CD8-positive, alpha-beta memory T cell (primary cell): Measurements from ENCODE around the gene TAAR5. TPM values are rescaled to one million over a fixed set of nuclear protein-coding genes. Genes with fewer than 3 reads are reported as not detected.
"Not testable (repeated sequence)": the region's sequence is repeated elsewhere in the genome, so short reads cannot be mapped to it uniquely, and the experiment has no call there.

Experiments used
- CTCF ChIA-PET: fragments of 350-600 bp; sonication (Branson Sonifier 250); formaldehyde crosslinking; loops from one replicate; lab custom pipeline; 2021; ENCODE audit warnings: antibody characterized with exemption; lab: Charles Lee
- POLR2A ChIA-PET: fragments of 350-600 bp; sonication (Branson Sonifier 250); formaldehyde crosslinking; loops from one replicate; lab custom pipeline; 2021; ENCODE audit warnings: antibody characterized with exemption; lab: Charles Lee
- DNase-seq, 5 donors: peaks; one replicate each; pipeline versions ENCODE4 v3.0.0 to v3.0.0-alpha.2; 2020 to 2022; ENCODE audit warnings: mixed read lengths in 1 of 5
- H3K27ac ChIP-seq: one replicate; pipeline ENCODE4 v1.7.0; 2013; ENCODE audit warnings: low read depth, mild to moderate bottlenecking, low read length, moderate library complexity
- H3K27me3 ChIP-seq: 2 replicates; pipeline ENCODE4 v1.7.0; 2013; ENCODE audit warnings: low read length, mild to moderate bottlenecking; ENCODE audit not compliant: insufficient read depth, poor library complexity, severe bottlenecking
- H3K36me3 ChIP-seq: 2 replicates; pipeline ENCODE4 v1.7.0; 2013; ENCODE audit warnings: mild to moderate bottlenecking, low read length, moderate library complexity; ENCODE audit not compliant: insufficient read depth
- H3K4me1 ChIP-seq: 2 replicates; pipeline ENCODE4 v1.7.0; 2013; ENCODE audit warnings: mild to moderate bottlenecking, low read length, moderate library complexity; ENCODE audit not compliant: insufficient read depth
- H3K4me3 ChIP-seq: 2 replicates; pipeline ENCODE4 v1.7.0; 2013; ENCODE audit warnings: mild to moderate bottlenecking, low read length
- H3K9me3 ChIP-seq: 2 replicates; pipeline ENCODE4 v1.7.0; 2013; ENCODE audit warnings: mild to moderate bottlenecking, low read length
- H3K27ac Mint-ChIP-seq, 8 donors: one replicate each; pipeline ENCODE4 v1.8.0; 2020 to 2021; ENCODE audit warnings: mixed read lengths in 8 of 8, mild to moderate bottlenecking in 6 of 8, inconsistent platforms in 3 of 8, moderate library complexity in 3 of 8
- H3K27me3 Mint-ChIP-seq, 2 donors: one replicate each; pipeline ENCODE4 v1.8.0; 2020 to 2021; ENCODE audit warnings: mixed read lengths in 2 of 2, mild to moderate bottlenecking in 1 of 2, moderate library complexity in 1 of 2
- H3K36me3 Mint-ChIP-seq, 3 donors: one replicate each; pipeline ENCODE4 v1.8.0; 2020 to 2021; ENCODE audit warnings: mixed read lengths in 3 of 3, inconsistent platforms in 1 of 3, mild to moderate bottlenecking in 1 of 3
- H3K4me1 Mint-ChIP-seq, 3 donors: one replicate each; pipeline ENCODE4 v1.8.0; 2020 to 2021; ENCODE audit warnings: mixed read lengths in 3 of 3, inconsistent platforms in 1 of 3, mild to moderate bottlenecking in 1 of 3
- H3K4me3 Mint-ChIP-seq, 7 donors: one replicate each; pipeline ENCODE4 v1.8.0; 2020 to 2021; ENCODE audit warnings: mixed read lengths in 7 of 7, mild to moderate bottlenecking in 6 of 7, moderate library complexity in 4 of 7, inconsistent platforms in 2 of 7
- H3K9me3 Mint-ChIP-seq, 5 donors: one replicate each; pipeline ENCODE4 v1.8.0; 2020 to 2022; ENCODE audit warnings: mixed read lengths in 5 of 5, mild to moderate bottlenecking in 3 of 5, moderate library complexity in 2 of 5, inconsistent platforms in 1 of 5
- polyA plus RNA-seq: library from polyadenylated mRNA; unstranded; fragments of 300-500 nt; fragmentation: Illumina TruSeq; gene quantifications from one replicate; pipeline ENCODE4 v1.2.3, GENCODE V29; 2021
- total RNA-seq, 2 experiments: library from RNA; stranded (reverse); gene quantifications; one replicate each; pipeline ENCODE4 v1.2.3, GENCODE V29; 2021

Gene TAAR5
- total and polyA plus RNA-seq, 3 experiments from 2014 or later, result not detected

DNA sequence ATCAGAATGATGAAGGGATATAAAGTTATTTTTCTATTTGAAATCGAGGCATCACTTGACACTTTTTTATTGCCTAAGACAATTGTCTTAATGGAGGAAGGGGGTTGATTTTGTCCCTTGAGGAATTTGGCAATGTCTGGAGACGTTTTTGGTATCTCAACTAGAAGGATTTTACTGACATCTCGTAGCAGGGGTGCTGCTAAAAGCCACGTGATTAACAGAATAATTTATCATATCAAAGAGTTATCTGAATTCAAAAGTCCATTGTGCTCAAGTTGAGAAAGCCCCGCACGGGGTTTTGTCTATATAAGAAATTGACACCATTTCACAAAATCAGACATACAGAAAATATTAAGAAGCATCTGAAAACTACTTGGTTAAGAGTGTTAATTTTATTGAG lies 20.9 kb downstream of the TAAR5 start:
- Mint-ChIP-seq H3K27ac (no peak overlapping the region), H3K36me3 (no peaks in the 10 kb centered on the region), H3K4me3 (no peak overlapping the region), H3K9me3 (no peaks in the 10 kb centered on the region), H3K4me1 (no peaks in the 10 kb centered on the region), H3K27me3 (peaks cover 2 to 41% of the 10 kb centered on the region in 2 donors)
- Histone ChIP-seq H3K4me3 (no peak overlapping the region), H3K36me3 (no peaks in the 10 kb centered on the region), H3K9me3 (no peaks in the 10 kb centered on the region), H3K4me1 (no peaks in the 10 kb centered on the region), H3K27me3 (peaks cover 3% of the 10 kb centered on the region), H3K27ac (no peak overlapping the region)
- ChIA-PET CTCF (no interaction called here), POLR2A (no interaction called here)
- no peak for DNase-seq

DNA sequence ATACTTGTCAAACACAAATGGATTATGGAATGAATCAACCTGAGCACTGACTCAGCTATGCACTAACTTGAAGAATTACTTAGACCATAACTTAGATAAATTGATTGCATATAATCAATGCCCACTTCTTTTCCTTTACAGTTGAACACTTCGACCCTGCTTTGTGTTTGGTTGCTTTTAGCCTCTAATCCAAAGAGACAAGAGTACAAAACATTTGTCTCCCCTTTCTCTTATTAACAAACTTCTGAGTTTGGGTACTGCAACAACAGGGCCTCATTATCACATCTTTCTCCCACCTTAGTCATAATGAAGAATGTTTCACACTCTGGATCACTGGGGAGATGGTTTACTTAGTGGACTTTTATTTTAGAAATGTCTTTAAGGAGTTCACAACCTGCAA lies 22.0 kb downstream of the TAAR5 start:
- no peaks in the 10 kb centered on the region for H3K36me3 ChIP-seq
- H3K36me3 Mint-ChIP-seq, result no peaks in the 10 kb centered on the region
- H3K27ac ChIP-seq, result no peak overlapping the region
- H3K27me3 Mint-ChIP-seq, result peaks cover 2 to 40% of the 10 kb centered on the region in 2 donors
- no peak overlapping the region for H3K4me3 Mint-ChIP-seq
- no peak overlapping the region for H3K4me3 ChIP-seq
- H3K9me3 ChIP-seq, result no peaks in the 10 kb centered on the region
- ChIA-PET POLR2A (no interaction called here), CTCF (no interaction called here)
- no peaks in the 10 kb centered on the region for H3K4me1 ChIP-seq
- DNase-seq, result no peak
- H3K27ac Mint-ChIP-seq, result no peak overlapping the region
- H3K27me3 ChIP-seq, result peaks cover 8% of the 10 kb centered on the region
- H3K9me3 Mint-ChIP-seq, result no peaks in the 10 kb centered on the region
- no peaks in the 10 kb centered on the region for H3K4me1 Mint-ChIP-seq

DNA sequence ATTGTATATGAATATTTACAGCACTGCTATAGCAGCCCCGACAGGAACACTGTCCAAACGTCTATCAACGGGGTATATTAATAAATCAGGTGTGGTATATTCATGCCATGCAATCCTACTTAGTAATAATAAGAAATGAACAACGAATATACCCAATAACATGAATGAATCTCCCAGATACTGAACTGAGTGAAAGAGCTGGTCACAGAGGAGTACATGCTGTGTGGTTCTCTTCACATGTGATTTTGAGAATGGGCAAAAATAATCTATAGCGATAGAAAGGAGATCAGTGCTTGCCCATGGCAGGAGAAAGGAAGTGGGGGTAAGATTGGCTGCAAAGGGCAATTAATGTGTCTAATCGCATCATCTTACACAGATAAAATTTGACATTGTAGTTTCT lies 23.1 kb downstream of the TAAR5 start:
- H3K27me3 Mint-ChIP-seq, result peaks cover 0 to 35% of the 10 kb centered on the region in 2 donors
- H3K4me1 Mint-ChIP-seq, result no peaks in the 10 kb centered on the region
- H3K4me1 ChIP-seq, result no peaks in the 10 kb centered on the region
- no peak overlapping the region for H3K4me3 ChIP-seq
- ChIA-PET POLR2A (no interaction called here), CTCF (no interaction called here)
- no peak overlapping the region for H3K27ac ChIP-seq
- H3K27me3 ChIP-seq, result peaks cover 10% of the 10 kb centered on the region
- no peak for DNase-seq
- no peaks in the 10 kb centered on the region for H3K9me3 ChIP-seq
- H3K27ac Mint-ChIP-seq, result no peak overlapping the region
- H3K36me3 Mint-ChIP-seq, result no peaks in the 10 kb centered on the region
- H3K4me3 Mint-ChIP-seq, result no peak overlapping the region
- no peaks in the 10 kb centered on the region for H3K9me3 Mint-ChIP-seq
- H3K36me3 ChIP-seq, result no peaks in the 10 kb centered on the region

DNA sequence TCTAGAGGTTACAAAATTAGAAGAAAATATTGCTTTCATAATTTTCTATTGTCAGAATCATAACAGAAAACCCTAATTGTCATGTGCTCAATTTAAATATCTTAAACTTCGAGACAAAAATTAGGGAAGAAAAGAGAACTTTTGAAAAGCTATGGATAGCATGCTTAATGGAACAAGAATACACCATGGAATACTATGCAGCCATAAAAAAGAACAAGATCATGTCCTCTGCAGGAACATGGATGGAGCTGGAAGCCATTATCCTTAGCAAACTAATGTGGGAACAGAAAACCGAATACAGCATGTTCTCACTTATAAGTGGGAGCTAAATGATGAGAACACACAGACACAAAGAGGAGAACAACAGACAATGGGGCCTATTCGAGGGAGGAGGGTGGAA lies 29.5 kb downstream of the TAAR5 start:
- H3K27ac Mint-ChIP-seq, H3K9me3 ChIP-seq, DNase-seq, H3K36me3 Mint-ChIP-seq, H3K4me3 Mint-ChIP-seq, H3K9me3 Mint-ChIP-seq, H3K4me3 ChIP-seq, H3K36me3 ChIP-seq, POLR2A ChIA-PET, H3K27me3 ChIP-seq, H3K4me1 Mint-ChIP-seq, H3K27ac ChIP-seq, CTCF ChIA-PET, H3K4me1 ChIP-seq: not testable (repeated sequence)
- H3K27me3 Mint-ChIP-seq, result peaks cover 9 to 48% of the 10 kb centered on the region in 2 donors

DNA sequence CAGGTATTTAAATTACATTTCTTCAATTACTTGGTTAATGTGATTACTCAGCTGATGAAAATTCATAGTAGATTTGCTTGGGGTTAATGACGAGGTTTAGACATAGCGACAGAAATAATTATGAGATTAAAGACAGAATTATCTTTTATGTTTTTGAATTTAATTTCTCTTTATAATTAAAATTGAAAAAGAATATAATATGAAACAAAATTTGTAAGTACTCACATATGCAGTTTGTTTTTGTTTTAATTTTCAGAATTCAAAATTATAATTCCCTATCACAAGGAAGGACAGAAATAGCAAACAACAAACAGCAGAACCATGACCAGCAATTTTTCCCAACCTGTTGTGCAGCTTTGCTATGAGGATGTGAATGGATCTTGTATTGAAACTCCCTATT lies 37.2 kb downstream of the TAAR5 start, which contains the start of gene TAAR8:
TAAR8 (plus strand) TSS at position 301 of the 400 bp plus-strand sequence; CDS start at position 322, 21 bp downstream.
- Mint-ChIP-seq H3K36me3 (no peaks in the 10 kb centered on the region), H3K9me3 (no peaks in the 10 kb centered on the region), H3K27ac (no peak within 1 kb of the TSS), H3K4me3 (no peak within 1 kb of the TSS), H3K27me3 (peaks cover 4 to 40% of the 10 kb centered on the region in 2 donors), H3K4me1 (no peaks in the 10 kb centered on the region)
- ChIA-PET POLR2A (no interaction called here), CTCF (interaction anchor here (0.8 kb wide), 1 partner anchor 26 kb away, joined by 3 read pairs; no protein-coding TSS in a partner anchor)
- DNase-seq, result no peak
- Histone ChIP-seq H3K27ac (no peak within 1 kb of the TSS), H3K36me3 (no peaks in the 10 kb centered on the region), H3K9me3 (no peaks in the 10 kb centered on the region), H3K4me1 (no peaks in the 10 kb centered on the region), H3K27me3 (no peaks in the 10 kb centered on the region), H3K4me3 (no peak within 1 kb of the TSS)

DNA sequence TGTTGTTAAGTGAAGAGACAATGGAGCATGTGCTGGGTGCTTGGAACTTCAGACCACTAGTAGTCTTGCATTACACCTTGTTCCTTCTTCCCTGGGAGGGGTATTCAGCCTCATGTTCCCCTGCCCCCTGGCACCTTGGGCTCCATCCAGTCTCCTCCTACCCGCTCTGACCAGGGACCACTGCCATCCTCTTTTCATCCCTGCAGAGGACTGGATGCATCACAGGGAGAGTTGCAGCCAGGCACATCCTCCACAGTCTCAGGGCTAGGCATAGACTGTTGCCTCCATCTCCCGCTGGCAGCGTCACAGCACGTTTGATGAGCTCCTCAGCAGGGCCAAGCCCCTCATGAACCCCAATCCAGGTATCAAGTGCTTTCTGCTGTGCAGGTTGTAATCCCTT lies 38.3 kb downstream of the TAAR5 start:
- no peaks in the 10 kb centered on the region for H3K4me1 ChIP-seq
- H3K4me3 Mint-ChIP-seq, result no peak overlapping the region
- no peaks in the 10 kb centered on the region for H3K36me3 ChIP-seq
- ChIA-PET POLR2A (no interaction called here), CTCF (no interaction called here)
- H3K4me1 Mint-ChIP-seq, result no peaks in the 10 kb centered on the region
- peaks cover 4 to 28% of the 10 kb centered on the region in 2 donors for H3K27me3 Mint-ChIP-seq
- H3K27ac Mint-ChIP-seq, result no peak overlapping the region
- H3K36me3 Mint-ChIP-seq, result no peaks in the 10 kb centered on the region
- no peaks in the 10 kb centered on the region for H3K27me3 ChIP-seq
- no peaks in the 10 kb centered on the region for H3K9me3 Mint-ChIP-seq
- DNase-seq, result no peak
- H3K27ac ChIP-seq, result no peak overlapping the region
- H3K4me3 ChIP-seq, result no peak overlapping the region
- no peaks in the 10 kb centered on the region for H3K9me3 ChIP-seq

DNA sequence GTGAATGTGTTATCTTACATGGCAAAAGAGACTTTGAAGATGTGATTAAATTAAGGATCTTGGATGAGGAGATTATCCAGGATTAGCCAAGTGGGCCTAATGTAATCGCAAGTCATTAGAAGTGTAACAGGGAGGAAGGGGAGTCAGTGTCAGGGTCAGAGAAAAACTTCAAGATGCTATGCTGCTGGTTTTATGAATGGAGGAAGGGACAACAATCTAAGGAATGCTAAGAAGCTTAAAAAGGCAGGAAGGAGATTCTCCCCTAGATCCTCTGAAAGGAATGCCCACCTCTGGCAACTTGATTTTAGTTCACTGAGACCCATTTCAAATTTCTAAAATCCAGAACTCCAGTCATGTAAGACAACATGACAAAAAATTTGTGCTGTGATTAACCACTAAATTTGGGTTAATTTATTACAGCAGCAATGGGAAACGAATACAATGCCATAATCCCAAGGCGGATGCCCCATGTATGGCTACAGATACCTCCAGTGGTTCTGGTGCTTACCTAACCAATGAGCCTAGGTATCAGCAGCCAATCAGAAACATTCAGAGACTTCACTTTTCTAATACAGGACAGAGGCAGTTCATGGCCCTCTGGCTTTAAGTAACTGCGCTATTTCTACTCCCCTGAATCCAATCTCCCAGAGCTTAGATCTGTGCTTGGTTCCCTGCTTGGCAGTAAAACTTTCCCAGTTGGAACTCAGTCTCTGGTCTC lies 40.6 kb downstream of the TAAR5 start:
- no peak overlapping the region for H3K27ac ChIP-seq
- ChIA-PET POLR2A (no interaction called here), CTCF (no interaction called here)
- peaks cover 8 to 18% of the 10 kb centered on the region in 2 donors for H3K27me3 Mint-ChIP-seq
- no peak overlapping the region for H3K4me3 Mint-ChIP-seq
- no peaks in the 10 kb centered on the region for H3K4me1 Mint-ChIP-seq
- H3K36me3 Mint-ChIP-seq, result no peaks in the 10 kb centered on the region
- no peak overlapping the region for H3K27ac Mint-ChIP-seq
- no peaks in the 10 kb centered on the region for H3K9me3 ChIP-seq
- H3K9me3 Mint-ChIP-seq, result no peaks in the 10 kb centered on the region
- no peak for DNase-seq
- H3K4me3 ChIP-seq, result no peak overlapping the region
- H3K4me1 ChIP-seq, result no peaks in the 10 kb centered on the region
- no peaks in the 10 kb centered on the region for H3K36me3 ChIP-seq
- H3K27me3 ChIP-seq, result no peaks in the 10 kb centered on the region

DNA sequence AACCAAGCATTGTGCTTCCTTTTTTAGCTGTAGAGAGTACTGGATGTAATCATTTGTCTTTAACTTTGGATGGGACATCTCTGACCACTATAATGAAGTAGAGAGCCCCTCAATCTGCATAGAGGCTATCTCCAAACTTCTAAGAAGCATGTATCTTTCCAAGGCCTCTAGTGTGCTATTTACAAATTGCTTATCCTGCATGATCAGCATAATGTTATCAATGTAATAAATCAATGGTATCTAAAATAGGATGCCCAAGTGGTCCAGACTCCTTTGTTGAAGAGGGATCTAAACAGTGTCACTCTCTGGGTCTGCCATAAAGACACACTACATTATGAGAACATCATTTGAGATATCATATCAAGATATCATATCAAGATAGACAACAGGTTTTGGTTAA lies 44.7 kb downstream of the TAAR5 start:
- H3K4me3 ChIP-seq, result no peak overlapping the region
- Mint-ChIP-seq H3K36me3 (no peaks in the 10 kb centered on the region), H3K27me3 (peaks cover 12 to 24% of the 10 kb centered on the region in 2 donors), H3K4me1 (no peaks in the 10 kb centered on the region), H3K4me3 (no peak overlapping the region), H3K9me3 (no peaks in the 10 kb centered on the region), H3K27ac (no peak overlapping the region)
- no peaks in the 10 kb centered on the region for H3K4me1 ChIP-seq
- H3K27me3 ChIP-seq, result no peaks in the 10 kb centered on the region
- no peaks in the 10 kb centered on the region for H3K36me3 ChIP-seq
- CTCF ChIA-PET, result no interaction called here
- DNase-seq, result no peak
- H3K27ac ChIP-seq, result no peak overlapping the region
- POLR2A ChIA-PET, result no interaction called here
- no peaks in the 10 kb centered on the region for H3K9me3 ChIP-seq
